Nucleus accumbens (tissue), 56 donors: ENCODE data around the gene CTTNBP2.

Experiments used
- DNase-seq, 56 donors: peaks; one replicate each; lab custom pipeline; 2025; lab: John Stamatoyannopoulos, UW

CTTNBP2 gene

GRCh38 chr7:117793976-117794375, 79.3 kb downstream of the CTTNBP2 start:
- no peak for DNase-seq

GRCh38 chr7:117793521-117793920, 79.7 kb downstream of the CTTNBP2 start:
- no peak for DNase-seq

GRCh38 chr7:117791877-117792780, 81.1 kb downstream of the CTTNBP2 start:
- DNase-seq = peak in 5 of 56 donors; percentile 26 to 39 (median 37)

- no peak for DNase-seq
Observed at GRCh38 chr7:117790731-117791130, 82.5 kb downstream of the CTTNBP2 start.

- DNase-seq = no peak
Observed at GRCh38 chr7:117790251-117790650, 83.0 kb downstream of the CTTNBP2 start.

- no peak for DNase-seq
Observed at GRCh38 chr7:117785431-117785830, 87.8 kb downstream of the CTTNBP2 start.

- DNase-seq = no peak
Observed at GRCh38 chr7:117784315-117784714, 88.9 kb downstream of the CTTNBP2 start.

- no peak for DNase-seq
Observed at GRCh38 chr7:117782761-117783160, 90.5 kb downstream of the CTTNBP2 start.

- DNase-seq = no peak
Observed at GRCh38 chr7:117781707-117782106, 91.5 kb downstream of the CTTNBP2 start.

- DNase-seq = peak in 1 of 56 donors; percentile 9
Observed at GRCh38 chr7:117780832-117781231, 92.4 kb downstream of the CTTNBP2 start.

GRCh38 chr7:117777335-117778142, 95.7 kb downstream of the CTTNBP2 start:
- no peak for DNase-seq

- no peak for DNase-seq
Observed at GRCh38 chr7:117776224-117776623, 97.0 kb downstream of the CTTNBP2 start.

- no peak for DNase-seq
Observed at GRCh38 chr7:117775801-117776200, 97.4 kb downstream of the CTTNBP2 start.

GRCh38 chr7:117774943-117775342, 98.3 kb downstream of the CTTNBP2 start:
- no peak for DNase-seq

- no peak for DNase-seq
Observed at GRCh38 chr7:117772421-117772820, 100.8 kb downstream of the CTTNBP2 start.

GRCh38 chr7:117771756-117772155, 101.5 kb downstream of the CTTNBP2 start:
- DNase-seq = no peak

GRCh38 chr7:117769085-117769484, 104.2 kb downstream of the CTTNBP2 start:
- DNase-seq = no peak

GRCh38 chr7:117767951-117768350, 105.3 kb downstream of the CTTNBP2 start:
- no peak for DNase-seq

- DNase-seq = no peak
Observed at GRCh38 chr7:117766913-117767312, 106.3 kb downstream of the CTTNBP2 start.

GRCh38 chr7:117764031-117764430, 109.2 kb downstream of the CTTNBP2 start:
- DNase-seq = no peak

GRCh38 chr7:117762055-117762454, 111.2 kb downstream of the CTTNBP2 start:
- no peak for DNase-seq
